ENCODE measurements around the gene MAD1L1.
A peak's percentile ranks its signal among the peaks of the same experiment; 100 is the strongest.
"Not testable (repeated sequence)": the region's sequence is repeated elsewhere in the genome, so short reads cannot be mapped to it uniquely, and the experiment has no call there.

Gene MAD1L1

GRCh38 chr7:2173189-2173827 is 59.4 kb downstream of the MAD1L1 start:
- DNase-seq (ENCODE audit: low spot score) = no peak

GRCh38 chr7:2172311-2173188 is 60.2 kb downstream of the MAD1L1 start:
- DNase-seq (ENCODE audit: low spot score) = no peak

DNA sequence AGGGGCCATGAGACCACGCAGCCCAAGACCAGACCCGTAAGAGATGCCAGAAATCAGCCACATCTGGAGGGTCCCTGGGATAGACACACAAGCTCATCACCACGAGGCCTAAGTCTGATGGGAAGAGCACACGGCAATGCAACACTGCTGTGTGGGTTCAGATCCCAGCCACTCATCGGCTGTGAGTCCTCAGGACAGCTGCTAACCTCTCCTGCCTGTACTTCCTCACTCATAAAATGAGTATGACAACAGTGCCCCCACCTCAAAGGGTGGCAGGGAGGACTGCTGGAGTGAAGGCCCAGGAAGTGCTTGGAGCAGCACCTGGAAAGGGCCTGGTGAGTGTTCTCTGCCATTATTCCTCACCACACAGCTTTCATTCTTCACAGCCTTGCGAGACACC is 60.9 kb downstream of the MAD1L1 start:
- DNase-seq (ENCODE audit: low spot score) = no peak

DNA sequence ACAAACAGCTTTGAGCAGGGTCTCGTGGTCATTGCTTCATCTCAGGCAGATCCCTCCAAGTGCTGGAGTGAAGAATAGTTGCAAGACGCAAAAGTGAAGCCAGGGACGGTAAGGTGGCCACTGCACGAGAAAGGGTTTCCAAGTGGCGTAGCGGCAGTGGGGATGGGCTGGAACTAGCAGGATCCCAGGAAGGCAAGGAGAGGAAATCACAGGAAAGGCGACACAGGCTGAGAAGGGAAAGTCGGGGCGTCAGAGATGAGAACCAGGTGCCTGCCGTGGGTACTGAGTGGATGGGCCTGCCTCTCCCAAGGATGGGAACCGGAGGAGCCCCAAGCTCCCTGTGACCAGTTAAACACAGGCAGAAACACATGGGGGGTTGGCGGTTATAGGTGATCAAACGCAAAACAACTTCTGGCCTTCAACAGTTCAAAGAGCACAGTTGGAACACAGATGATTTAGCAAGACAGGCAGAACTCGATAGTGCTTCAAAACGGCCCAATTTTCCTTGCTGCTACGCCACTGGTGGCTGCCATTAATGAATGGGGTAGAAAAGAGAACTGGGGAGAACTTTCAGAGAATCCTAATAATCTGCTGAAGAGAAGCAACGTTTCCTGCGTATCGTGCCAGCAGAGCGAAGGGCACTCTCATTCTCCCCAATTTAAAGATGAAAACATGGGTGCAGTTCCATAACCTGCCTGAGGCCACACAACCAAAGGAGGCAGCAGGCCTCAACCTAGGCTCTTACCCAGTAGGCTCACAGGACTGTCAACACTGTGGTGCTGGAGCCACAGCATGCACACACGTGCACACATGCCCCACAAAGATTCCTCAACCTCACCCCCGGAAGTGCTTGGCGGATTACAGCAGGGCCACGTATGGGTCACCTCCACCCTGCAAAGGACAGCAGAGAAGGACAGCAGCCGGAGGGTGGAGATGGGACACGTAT is 61.9 kb downstream of the MAD1L1 start:
- DNase-seq (ENCODE audit: low spot score) = no peak

DNA sequence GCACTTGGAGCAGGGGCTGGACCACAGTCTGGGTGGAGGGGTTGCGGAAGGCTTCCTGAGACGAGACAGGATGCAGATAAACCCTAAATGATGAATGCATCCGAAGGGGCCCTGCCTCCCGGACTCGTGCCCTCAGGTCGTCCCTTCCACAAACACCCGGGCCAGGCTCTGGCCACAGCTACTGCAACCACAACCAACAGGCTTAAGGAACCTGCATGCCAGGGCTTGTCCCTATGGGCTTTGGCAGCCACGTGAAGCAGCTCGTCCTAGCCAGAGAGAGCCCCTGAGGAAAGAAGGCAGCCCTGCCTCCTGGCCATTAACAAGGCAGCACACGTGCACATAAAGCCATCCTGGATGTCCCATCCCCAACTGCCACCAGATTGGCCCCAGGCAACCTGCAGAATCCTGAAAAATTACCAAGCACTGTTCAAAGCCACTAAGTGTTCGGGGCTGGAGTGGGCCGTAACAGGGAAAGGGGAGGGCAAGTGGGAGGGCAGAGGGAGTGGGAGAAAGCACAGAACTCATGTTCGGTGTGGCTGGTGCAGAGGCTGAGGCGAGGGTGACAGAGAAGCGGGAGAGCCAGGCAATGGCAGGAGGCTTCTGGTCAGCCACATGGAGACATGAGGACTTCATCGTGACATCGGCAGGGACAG is 62.7 kb downstream of the MAD1L1 start:
- DNase-seq (ENCODE audit: low spot score) = no peak

- no peak for DNase-seq (ENCODE audit: low spot score)
These were observed 64.0 kb downstream of the MAD1L1 start for GRCh38 chr7:2168615-2169311.

DNA sequence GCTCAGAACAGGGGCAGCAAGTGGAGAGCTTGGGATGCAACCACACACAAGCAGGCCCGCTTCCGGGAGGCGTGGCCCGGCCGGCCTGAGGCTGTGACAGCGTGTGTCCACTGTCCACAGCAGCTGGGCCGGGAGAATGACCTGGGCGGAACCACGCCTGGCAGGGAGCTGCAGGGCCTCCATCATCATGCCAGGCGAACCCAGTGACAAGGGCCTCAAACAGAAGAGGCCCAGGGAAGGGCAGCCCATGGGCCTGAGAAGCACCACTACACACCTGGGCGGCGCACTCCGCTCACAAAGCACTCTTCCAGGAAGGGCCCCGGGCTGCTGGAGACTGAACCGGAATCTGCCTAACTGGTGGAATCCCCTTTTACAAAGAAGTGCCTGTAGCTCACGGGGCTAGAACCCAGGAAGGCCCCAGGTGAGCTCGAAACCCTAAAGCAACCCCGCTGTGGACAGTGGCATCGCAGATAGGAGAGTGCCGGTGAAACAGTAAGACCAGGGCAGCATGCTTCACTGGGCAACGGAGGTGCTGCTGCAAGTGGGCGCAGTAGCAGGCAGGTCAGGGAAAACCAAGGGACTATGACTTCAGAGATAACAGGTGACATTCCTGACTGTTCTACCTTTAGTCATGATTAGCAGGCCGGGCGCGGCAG is 66.0 kb downstream of the MAD1L1 start:
- no peak for DNase-seq (ENCODE audit: low spot score)

DNA sequence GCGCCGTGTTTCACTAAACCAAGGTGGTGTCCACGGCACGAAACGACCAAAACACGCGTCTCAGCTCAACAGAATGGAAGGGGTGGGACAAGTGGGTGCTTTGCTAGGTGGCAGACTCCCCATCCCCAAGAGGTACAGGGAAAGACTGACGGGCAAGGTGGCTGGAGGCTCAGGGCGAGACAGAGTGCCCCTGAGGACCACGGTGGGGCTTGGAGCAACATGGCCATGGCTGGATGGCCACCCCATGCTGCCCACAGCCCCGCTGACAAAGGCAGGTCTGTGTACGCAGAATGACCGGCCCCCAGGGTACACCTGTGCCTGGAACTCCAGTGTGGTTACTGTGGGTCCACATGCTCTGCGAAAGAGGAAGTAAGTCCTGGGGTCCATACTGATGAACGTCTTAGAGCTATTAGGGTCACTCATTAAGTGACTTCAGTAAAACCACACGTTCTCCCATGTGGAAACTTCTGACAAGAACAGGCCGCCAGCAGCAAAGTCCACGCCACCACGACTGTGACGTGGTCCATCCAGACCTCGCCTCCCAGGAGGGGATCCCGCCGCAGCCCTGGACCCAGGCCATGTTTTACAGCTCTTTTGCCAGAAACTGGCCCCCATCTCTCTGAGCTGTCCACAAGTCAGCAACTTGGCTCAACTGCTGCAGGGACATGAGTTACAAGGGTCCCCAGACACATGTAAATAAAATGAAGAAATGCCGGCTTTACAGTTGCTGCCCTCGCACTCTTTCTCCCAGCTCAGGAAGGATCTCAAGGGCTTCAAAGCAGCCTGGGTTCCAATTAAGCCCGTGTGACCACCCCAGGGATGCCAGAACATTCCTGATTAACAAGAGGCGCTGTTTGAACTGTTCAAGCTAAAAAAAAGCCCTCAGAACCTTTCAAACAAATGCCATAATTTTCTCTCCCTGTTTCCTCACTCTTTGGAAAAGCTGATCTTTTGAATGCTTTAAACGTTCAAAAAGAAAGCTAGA is 66.8 kb downstream of the MAD1L1 start:
- no peak for DNase-seq (ENCODE audit: low spot score)

GRCh38 chr7:2165239-2165609 is 67.5 kb downstream of the MAD1L1 start:
- DNase-seq (ENCODE audit: low spot score) = no peak

- DNase-seq (ENCODE audit: low spot score) = no peak
These were observed 68.1 kb downstream of the MAD1L1 start for GRCh38 chr7:2164646-2165045.

GRCh38 chr7:2163600-2164555 is 68.9 kb downstream of the MAD1L1 start:
- peak; percentile 45 for DNase-seq (ENCODE audit: low spot score)

- DNase-seq (ENCODE audit: low spot score) = peak; percentile 44
These were observed 69.8 kb downstream of the MAD1L1 start for GRCh38 chr7:2162959-2163358.

GRCh38 chr7:2162004-2162902 is 70.5 kb downstream of the MAD1L1 start:
- DNase-seq (ENCODE audit: low spot score) = not testable (repeated sequence)

- DNase-seq (ENCODE audit: low spot score) = no peak
These were observed 73.6 kb downstream of the MAD1L1 start for GRCh38 chr7:2159176-2159520.

DNA sequence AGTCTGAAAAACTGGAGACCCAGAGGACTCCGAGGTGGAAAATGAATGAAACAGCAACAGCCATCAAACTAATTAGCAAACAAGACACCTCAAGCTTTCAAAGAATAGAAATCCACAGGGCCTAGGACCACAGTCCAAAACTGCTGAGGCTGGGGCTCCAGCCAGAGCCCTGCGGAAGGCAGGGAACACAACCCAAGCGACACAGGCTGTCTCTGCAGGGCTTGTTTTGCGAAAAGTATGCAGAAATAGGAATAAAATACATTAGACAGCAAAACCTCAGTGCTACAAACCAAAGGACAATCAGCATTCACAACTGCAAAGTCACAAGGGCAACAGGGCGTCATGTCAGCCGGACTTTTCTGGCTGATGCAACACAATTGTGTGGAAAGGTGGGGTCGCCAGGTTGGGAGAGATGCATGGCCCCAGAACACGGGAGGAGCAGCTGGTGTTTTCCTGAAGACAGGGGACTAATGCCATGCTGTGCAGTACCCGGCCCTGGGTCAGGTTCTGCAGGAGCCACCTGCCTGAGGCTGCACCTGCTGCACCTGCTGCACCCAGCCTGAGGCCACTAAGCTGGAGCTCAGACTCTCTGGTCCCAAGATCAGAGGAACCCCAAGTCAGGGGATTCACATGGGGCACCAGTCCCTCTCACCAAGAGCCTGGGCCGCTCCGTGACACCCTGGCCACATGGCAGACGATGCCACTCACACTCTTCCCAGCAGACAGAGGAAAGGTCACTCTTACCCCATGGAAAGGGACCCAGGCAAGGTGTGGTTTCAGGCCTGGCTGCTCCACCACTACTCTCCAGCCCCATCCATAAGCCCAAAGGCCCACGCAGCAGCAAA is 74.2 kb downstream of the MAD1L1 start:
- DNase-seq (ENCODE audit: low spot score) = no peak

DNA sequence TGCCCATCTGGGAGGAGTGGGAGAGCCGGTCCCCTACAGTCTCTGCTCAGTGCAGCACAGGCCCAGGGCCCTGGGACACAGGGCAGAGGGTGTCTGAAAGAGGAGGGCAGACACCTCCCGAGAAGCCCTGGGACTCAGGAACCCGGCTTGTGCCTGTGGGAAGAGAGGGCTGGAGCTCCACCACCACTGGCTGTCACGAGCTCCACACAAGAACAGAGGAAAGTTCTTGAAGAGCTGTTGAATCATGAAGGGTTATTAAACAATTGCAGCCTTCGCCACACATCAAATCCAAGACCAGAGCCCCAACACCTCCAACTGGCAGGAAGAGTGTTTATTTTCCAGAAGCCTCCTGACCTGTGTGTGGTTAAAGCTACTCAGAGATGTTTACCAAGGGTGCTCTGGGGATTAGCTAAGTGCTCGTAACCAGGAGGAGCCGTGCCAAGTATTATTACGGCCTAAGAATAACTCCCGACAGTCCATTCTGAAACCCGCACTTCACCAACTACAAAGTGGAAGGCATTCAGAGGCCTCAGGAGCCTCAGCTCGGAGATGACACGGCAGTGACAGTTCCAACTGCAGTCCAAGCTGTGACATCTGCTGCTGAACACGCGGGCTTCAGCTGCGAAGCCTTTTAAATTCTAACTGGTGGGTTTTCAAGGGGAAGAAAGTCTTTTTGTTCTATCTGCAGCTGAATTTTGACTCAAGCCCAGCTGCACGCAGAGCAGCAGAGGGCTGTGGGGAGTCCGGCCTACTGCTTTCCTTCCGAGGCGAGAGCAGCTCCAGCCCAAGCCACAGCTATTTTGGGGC is 75.1 kb downstream of the MAD1L1 start:
- peak; percentile 56 for DNase-seq (ENCODE audit: low spot score)

All from D341Med (cell line).